MCF 10A (cell line): ENCODE results near the gene IL12A. TPM values are rescaled to one million over a fixed set of nuclear protein-coding genes. Genes with fewer than 3 reads are reported as not detected.

ENCODE experiments used
- BruUV-seq: library from RNA; stranded (reverse); fragments of 400-500 nt; replicated peaks from 2 replicates; lab custom pipeline; 2021; lab: Mats Ljungman, UMichigan
- CTCF ChIA-PET: fragments of 300-600 bp; sonication (Branson Sonifier 250); formaldehyde crosslinking; extraction: SDS; loops from one replicate; lab custom pipeline; 2021; ENCODE audit warnings: antibody characterized with exemption, inconsistent platforms; lab: Yijun Ruan, JAX
- POLR2A ChIA-PET: fragments of 300-600, 350-650 bp; sonication (Branson Sonifier 250); formaldehyde crosslinking; extraction: SDS; loops from one replicate; lab custom pipeline; 2020; ENCODE audit warnings: antibody characterized with exemption, inconsistent platforms; lab: Yijun Ruan, JAX
- DNase-seq: peaks from one replicate; pipeline ENCODE4 v3.0.0-alpha.2; 2018; ENCODE audit not compliant: unreplicated experiment
- H3K27ac Mint-ChIP-seq: one replicate; pipeline ENCODE4 v1.8.0; 2022; ENCODE audit warnings: mild to moderate bottlenecking, low read depth, mixed read lengths; ENCODE audit not compliant: unreplicated experiment
- H3K27me3 Mint-ChIP-seq: one replicate; pipeline ENCODE4 v1.8.0; 2022; ENCODE audit warnings: mixed read lengths; ENCODE audit not compliant: insufficient read depth, unreplicated experiment
- H3K36me3 Mint-ChIP-seq: one replicate; pipeline ENCODE4 v1.8.0; 2022; ENCODE audit warnings: mild to moderate bottlenecking, moderate library complexity, mixed read lengths; ENCODE audit not compliant: insufficient read depth, unreplicated experiment
- H3K4me1 Mint-ChIP-seq: one replicate; pipeline ENCODE4 v1.8.0; 2022; ENCODE audit warnings: mixed read lengths; ENCODE audit not compliant: insufficient read depth, unreplicated experiment
- H3K4me3 Mint-ChIP-seq: one replicate; pipeline ENCODE4 v1.8.0; 2022; ENCODE audit warnings: mild to moderate bottlenecking, moderate library complexity, mixed read lengths; ENCODE audit not compliant: unreplicated experiment
- H3K9me3 Mint-ChIP-seq: one replicate; pipeline ENCODE4 v1.8.0; 2022; ENCODE audit warnings: mixed read lengths; ENCODE audit not compliant: unreplicated experiment
- intact Hi-C: fragments of 100-400 bp; cut with micrococcal nuclease; formaldehyde crosslinking; loops from 2 replicates; pipeline ENCODE4 v1.14.1; 2022
- total RNA-seq: library from RNA; stranded (reverse); gene quantifications from 2 replicates; pipeline ENCODE4 v1.2.3, GENCODE V29; 2022
- TF ChIP-seq, protein P1 (sequence below): fragments of 200-600 bp; IDR thresholded peaks from one replicate; pipeline ENCODE4 v1.8.0; 2022; ENCODE audit warnings: antibody characterized with exemption, mild to moderate bottlenecking; ENCODE audit not compliant: unreplicated experiment

IL12A gene
- total RNA-seq, 1 experiment from 2014 or later: 1.7 TPM

DNA sequence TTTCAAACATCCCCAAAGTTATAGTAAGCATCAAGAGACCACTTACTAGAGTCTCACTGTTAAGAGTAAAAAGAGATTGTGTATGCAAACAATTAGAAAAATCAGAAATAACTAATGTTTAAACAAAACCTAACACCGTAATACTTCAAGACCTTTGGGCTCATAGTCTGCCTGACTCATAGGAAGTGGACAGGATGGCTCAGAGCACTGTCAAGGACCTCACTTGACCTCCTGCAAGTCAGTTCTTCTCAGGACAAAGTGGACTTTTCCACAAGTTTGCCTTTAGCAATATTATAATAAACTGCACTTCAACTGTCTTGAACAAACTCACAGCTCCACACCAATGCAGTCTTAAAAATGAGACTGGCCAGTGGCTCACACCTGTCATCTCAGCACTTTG lies 34.8 kb downstream of the IL12A start:
- no peaks in the 10 kb centered on the region for H3K36me3 Mint-ChIP-seq
- intact Hi-C loops: no loop called here
- no peaks in the 10 kb centered on the region for H3K9me3 Mint-ChIP-seq
- peaks cover 13% of the 10 kb centered on the region for H3K4me1 Mint-ChIP-seq
- H3K4me3 Mint-ChIP-seq: no peak overlapping the region
- ChIA-PET CTCF (interaction anchor here (1.5 to 2.6 kb wide), 2 partner anchors 9 to 139 kb away, joined by 6 to 19 read pairs; no protein-coding TSS in a partner anchor), POLR2A (no interaction called here)
- no peak for DNase-seq
- peak overlapping the region; percentile 62 for H3K27ac Mint-ChIP-seq
- TF ChIP-seq, protein P1, sequence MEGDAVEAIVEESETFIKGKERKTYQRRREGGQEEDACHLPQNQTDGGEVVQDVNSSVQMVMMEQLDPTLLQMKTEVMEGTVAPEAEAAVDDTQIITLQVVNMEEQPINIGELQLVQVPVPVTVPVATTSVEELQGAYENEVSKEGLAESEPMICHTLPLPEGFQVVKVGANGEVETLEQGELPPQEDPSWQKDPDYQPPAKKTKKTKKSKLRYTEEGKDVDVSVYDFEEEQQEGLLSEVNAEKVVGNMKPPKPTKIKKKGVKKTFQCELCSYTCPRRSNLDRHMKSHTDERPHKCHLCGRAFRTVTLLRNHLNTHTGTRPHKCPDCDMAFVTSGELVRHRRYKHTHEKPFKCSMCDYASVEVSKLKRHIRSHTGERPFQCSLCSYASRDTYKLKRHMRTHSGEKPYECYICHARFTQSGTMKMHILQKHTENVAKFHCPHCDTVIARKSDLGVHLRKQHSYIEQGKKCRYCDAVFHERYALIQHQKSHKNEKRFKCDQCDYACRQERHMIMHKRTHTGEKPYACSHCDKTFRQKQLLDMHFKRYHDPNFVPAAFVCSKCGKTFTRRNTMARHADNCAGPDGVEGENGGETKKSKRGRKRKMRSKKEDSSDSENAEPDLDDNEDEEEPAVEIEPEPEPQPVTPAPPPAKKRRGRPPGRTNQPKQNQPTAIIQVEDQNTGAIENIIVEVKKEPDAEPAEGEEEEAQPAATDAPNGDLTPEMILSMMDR: no peak
- H3K27me3 Mint-ChIP-seq: peaks cover 22% of the 10 kb centered on the region
- no TSS peak for BruUV-seq

DNA sequence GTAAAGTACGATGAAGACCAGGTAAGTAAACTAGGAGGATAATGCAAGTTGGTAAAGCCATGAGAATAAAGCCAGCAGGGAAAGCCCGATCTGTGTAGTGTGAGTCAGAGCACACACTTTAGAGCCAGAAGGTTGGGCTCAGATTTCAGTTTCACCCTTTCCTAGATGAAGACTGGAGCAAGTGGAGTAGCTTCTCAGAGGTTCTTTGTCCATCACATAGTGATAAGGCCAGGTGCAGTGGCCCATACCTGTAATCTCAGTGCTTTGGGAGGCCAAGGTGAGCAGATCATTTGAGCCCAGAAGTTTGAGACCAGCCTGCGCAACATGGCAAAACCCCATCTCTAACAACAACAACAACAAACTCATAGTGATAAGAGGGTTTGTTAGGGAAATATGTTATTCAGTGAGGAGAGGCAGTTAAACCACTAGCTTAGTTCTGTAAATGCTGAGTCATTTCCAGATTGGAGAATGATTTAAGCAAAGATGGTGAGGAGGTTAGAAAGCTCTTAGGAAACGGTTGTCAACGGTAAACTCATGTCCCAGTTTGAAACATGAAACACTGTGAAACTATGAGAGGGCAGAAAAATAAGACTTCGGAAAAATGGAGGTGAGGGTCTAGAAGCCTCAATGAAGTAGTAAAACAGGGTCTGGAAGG lies 39.0 kb downstream of the IL12A start:
- no TSS peak for BruUV-seq
- Mint-ChIP-seq H3K36me3 (no peaks in the 10 kb centered on the region), H3K4me3 (no peak overlapping the region), H3K4me1 (peaks cover 13% of the 10 kb centered on the region), H3K27me3 (no peaks in the 10 kb centered on the region), H3K9me3 (no peaks in the 10 kb centered on the region), H3K27ac (no peak overlapping the region)
- peak; percentile 56 for DNase-seq
- ChIA-PET POLR2A (interaction anchor here (0.7 kb wide), 1 partner anchor 369 kb away, joined by 4 read pairs; no protein-coding TSS in a partner anchor), CTCF (interaction anchor here (0.6 to 3.0 kb wide), 6 partner anchors 13 to 386 kb away, joined by 3 to 20 read pairs (median 4); no protein-coding TSS in a partner anchor)
- TF ChIP-seq, protein P1: no peak
- intact Hi-C loops: no loop called here

DNA sequence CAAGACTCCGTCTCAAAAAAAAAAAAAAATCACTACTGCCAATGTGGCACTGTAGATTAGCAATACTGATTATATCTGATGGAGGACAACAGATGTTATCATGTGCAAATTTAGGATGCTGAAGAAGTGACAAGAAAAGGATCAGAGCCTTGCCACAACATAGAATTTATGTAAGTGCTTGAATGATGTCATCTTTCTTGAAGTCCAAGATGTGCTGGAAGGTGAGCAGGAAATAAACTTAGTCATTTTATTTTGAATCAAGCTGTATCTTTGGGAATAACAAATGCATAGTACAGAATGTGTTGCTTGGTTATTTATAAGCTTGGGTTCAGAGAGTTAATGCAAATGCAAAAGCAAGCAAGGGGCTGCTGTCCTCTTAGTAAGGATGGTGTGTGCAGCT lies 47.1 kb downstream of the IL12A start:
- Mint-ChIP-seq H3K4me3 (no peak overlapping the region), H3K36me3 (no peaks in the 10 kb centered on the region), H3K4me1 (no peaks in the 10 kb centered on the region), H3K27me3 (no peaks in the 10 kb centered on the region), H3K9me3 (no peaks in the 10 kb centered on the region), H3K27ac (no peak overlapping the region)
- BruUV-seq: no TSS peak
- intact Hi-C loops: no loop called here
- CTCF ChIA-PET: interaction anchor here (0.8 to 1.1 kb wide), 3 partner anchors 12 to 398 kb away, joined by 3 to 5 read pairs (median 4); no protein-coding TSS in a partner anchor
- TF ChIP-seq, protein P1: no peak
- no peak for DNase-seq
- POLR2A ChIA-PET: no interaction called here

DNA sequence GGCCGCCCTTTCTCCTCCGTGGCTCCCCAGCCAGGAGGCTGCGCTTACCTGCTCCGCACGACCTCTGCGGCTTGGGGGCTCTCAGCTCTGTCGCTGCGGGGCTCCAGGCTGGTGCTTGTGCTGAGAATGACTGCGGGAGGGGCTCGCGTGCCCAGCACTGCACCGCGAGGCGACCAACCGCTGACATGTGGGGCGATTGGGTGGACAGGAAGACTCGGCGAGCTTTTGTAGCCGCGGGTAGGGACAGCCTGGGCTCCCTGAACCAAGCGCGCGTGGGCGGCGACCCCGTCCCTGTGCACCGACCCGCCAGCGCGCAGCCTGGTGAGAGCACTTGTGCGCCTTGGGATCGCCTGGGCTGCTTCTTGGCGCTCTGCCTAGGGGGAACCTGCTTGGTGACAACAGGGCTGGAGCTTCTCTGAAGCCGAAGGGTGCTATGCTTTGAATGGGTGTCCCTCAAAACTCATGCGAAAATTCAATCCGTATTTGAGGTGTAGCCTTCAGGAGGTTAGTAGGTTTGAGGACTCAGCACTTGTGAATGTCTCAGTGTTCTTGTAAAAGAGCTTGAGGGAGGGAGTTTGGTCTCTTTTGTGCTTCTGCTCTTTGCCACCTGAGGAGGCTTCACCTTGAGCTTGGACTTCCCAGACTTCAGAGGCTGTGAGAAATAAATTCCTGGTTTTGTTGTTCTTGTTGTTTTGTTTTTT lies 50.4 kb downstream of the IL12A start:
- DNase-seq: no peak
- Mint-ChIP-seq H3K4me1 (no peaks in the 10 kb centered on the region), H3K4me3 (no peak overlapping the region), H3K36me3 (no peaks in the 10 kb centered on the region), H3K27ac (no peak overlapping the region), H3K27me3 (no peaks in the 10 kb centered on the region), H3K9me3 (peaks cover 13% of the 10 kb centered on the region)
- CTCF ChIA-PET: interaction anchor here (0.6 to 0.9 kb wide), 4 partner anchors 52 to 308 kb away, joined by 3 read pairs; no protein-coding TSS in a partner anchor
- no TSS peak for BruUV-seq
- TF ChIP-seq, protein P1: no peak
- POLR2A ChIA-PET: no interaction called here
- intact Hi-C loops: no loop called here
